Smooth muscle cell of the coronary artery (primary cell): ENCODE measurements around the gene CORO2A. TPM values are rescaled to one million over a fixed set of nuclear protein-coding genes. Genes with fewer than 3 reads are reported as not detected.

Source experiments
- total RNA-seq: library from RNA; depleted of rRNA; stranded (reverse); fragments of >200 nt; gene quantifications from 2 replicates; pipeline ENCODE4 v1.2.3, GENCODE V29; 2014; ENCODE audit warnings: low replicate concordance

The CORO2A gene, protein sequence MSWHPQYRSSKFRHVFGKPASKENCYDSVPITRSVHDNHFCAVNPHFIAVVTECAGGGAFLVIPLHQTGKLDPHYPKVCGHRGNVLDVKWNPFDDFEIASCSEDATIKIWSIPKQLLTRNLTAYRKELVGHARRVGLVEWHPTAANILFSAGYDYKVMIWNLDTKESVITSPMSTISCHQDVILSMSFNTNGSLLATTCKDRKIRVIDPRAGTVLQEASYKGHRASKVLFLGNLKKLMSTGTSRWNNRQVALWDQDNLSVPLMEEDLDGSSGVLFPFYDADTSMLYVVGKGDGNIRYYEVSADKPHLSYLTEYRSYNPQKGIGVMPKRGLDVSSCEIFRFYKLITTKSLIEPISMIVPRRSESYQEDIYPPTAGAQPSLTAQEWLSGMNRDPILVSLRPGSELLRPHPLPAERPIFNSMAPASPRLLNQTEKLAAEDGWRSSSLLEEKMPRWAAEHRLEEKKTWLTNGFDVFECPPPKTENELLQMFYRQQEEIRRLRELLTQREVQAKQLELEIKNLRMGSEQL
- 0.15 and 0.35 TPM in 2 replicates for total RNA-seq

DNA sequence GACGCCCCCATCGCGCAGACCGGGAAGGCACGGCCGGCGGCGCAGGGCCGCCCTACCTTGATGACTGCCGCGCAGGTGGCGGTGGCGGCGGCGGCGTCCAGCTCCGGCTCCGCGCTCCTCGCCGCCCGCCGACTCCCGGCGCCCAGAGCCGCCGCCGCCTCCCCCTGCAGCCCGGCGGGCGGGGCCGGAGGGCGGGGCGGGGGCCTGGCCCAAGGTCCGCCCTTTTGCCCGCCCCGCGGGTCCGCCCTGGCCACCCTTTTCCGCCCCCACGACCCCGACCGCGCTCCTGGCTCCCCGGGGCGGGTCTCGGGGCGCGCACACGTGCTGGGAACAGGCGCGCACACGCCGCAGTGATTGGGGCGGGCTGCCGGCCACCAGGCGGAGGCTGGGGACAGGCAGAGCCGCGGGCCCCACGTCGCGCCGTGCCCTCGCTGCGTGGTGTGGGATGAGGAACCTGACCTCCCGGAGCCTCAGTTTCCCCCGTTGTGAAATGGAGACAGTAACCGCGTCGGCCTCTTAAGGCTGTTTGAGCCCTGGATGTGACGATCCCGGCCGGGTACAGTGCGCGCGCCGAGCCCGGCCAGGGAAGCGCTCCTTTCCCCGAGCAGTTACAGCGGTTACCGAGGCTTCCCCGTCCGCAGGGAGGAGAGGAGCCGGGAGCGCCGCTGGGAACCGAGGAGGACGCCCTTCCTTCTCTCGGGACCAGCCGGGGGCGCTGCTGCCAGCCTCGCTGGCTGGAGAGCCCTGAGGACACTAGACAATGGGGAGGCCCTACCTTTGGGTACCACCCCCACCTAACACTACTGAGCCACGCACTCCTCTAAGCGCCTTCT lies at the start of gene CORO2A:
Gene CORO2A, minus strand, starts transcription at position 135 of the 833 bp plus-strand sequence. CDS start 34,977 bp downstream, outside the sequence.

DNA sequence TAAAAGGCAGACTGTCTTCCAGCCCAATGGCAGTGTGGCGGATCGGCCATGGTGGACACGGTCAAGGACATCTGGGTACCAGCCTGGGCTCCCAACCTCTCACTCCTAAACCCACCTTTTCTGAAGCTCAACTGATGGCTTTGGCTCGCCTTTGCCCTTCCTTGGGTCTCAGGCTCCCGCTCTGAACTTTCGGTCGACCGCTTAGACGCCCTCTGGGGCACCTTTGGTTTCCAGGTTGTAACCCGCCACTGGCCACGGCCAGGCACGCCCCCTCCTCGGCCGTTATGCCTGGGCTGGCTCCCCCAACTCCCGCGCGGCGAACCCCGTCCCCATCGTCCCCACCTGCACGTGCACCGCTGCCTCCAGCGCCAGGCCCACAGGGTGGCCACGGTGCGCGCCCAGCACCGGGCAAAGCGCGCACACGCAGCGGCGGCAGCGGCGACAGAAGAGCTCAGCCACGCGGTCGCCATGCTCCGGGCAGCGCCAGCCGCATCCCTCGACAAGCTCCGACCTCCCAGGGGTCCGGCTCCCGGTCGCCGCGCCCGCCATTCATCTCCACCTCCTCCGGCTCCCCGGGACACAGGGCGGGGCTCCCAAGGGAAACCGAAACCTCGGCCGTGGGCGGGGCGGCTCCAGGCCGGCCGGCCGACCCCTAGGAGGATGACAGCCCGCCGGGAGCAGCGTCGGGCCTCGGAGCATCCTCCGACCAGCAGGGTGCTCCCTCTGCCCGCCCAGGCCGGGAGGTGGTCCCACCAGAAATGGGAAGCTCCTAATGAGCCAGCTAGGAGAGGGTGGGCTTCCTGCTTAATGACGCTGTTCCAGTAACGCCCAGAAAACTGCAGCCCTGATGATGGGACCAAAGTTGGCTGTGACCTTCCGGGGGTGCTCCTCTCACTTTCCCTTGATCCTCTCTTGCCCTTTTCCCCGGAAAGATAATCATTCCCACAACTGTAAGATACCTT lies 73.5 kb downstream of the CORO2A start, which contains the start of gene TRIM14:
Gene TRIM14, minus strand, starts transcription at position 583 of the 962 bp plus-strand sequence. Its CDS starts 34 bp downstream, at position 549.

Other genes starting within 250 kb of the CORO2A start
- gene ANP32B, start 209.3 kb downstream of the CORO2A start, total RNA-seq, result 11.3 and 21.1 TPM in 2 replicates
- 77.2 and 150 TPM in 2 replicates for gene NANS, start 135.9 kb downstream of the CORO2A start, total RNA-seq
- gene TRIM14, start 73.4 kb downstream of the CORO2A start, total RNA-seq, result 0.47 and 1.7 TPM in 2 replicates
- gene TBC1D2, start 63.0 kb upstream of the CORO2A start, total RNA-seq, result 6.1 and 8.2 TPM in 2 replicates